ENCODE measurements around the gene AFF3. TPM values are rescaled to one million over a fixed set of nuclear protein-coding genes. Genes with fewer than 3 reads are reported as not detected.

AFF3 gene
- total and polyA plus RNA-seq, 2 of the 4 experiments (the other 2 are of a cell fraction) = 12.9 to 14.3 TPM

- Histone ChIP-seq H3K9ac (ENCODE audit: low read depth, low read length) (no peak overlapping the region), H4K8ac (ENCODE audit: low read depth in 2 of 2, low read length in 2 of 2) (no peak overlapping the region), H3K56ac (ENCODE audit: extremely low read depth, insufficient read depth, low read length) (no peak overlapping the region), H3K4me2 (ENCODE audit: low read depth, low read length) (no peak overlapping the region), H3K4me1 (ENCODE audit: control insufficient read depth, insufficient read depth, low read length) (peaks cover 11% of the 10 kb centered on the region), H3K14ac (replicated peaks; ENCODE audit: low read depth, low read length) (no peak overlapping the region), H4K5ac (ENCODE audit: low read depth, low read length) (no peak overlapping the region), H3K79me1 (ENCODE audit: low read depth in 1 of 2, low read length in 2 of 2) (peaks cover 31 to 47% of the 10 kb centered on the region in 2 experiments), H2AK9ac (replicated peaks; ENCODE audit: low read depth, low read length, poor library complexity) (peak overlapping the region; percentile 50), H3K36me3 (ENCODE audit: control insufficient read depth, insufficient read depth, low read length) (peaks cover 12% of the 10 kb centered on the region; the same call in 1 of the 2 replicates), H2BK120ac (ENCODE audit: low read depth, low read length) (peak overlapping the region; percentile 3; the same call in 1 of the 2 replicates), H3K27me3 (ENCODE audit: control insufficient read depth, insufficient read depth, low read length) (no peaks in the 10 kb centered on the region), H3K4me3 (ENCODE audit: insufficient read depth, low read depth, low read length) (no peak overlapping the region), H2AK5ac (ENCODE audit: low read depth, low read length) (no peak overlapping the region), H2BK5ac (ENCODE audit: low read depth, low read length, poor library complexity, severe bottlenecking) (no peak overlapping the region), H4K91ac (ENCODE audit: insufficient read depth, low read depth, low read length) (no peak overlapping the region), H3K23ac (ENCODE audit: low read depth, low read length) (no peak overlapping the region), H2AFZ (replicated peaks; ENCODE audit: low read length, poor library complexity) (no peak overlapping the region), H3K9me3 (ENCODE audit: control insufficient read depth, insufficient read depth, low read length) (no peaks in the 10 kb centered on the region), H2BK20ac (ENCODE audit: low read depth, low read length) (peak overlapping the region; percentile 49), H3K9me1 (ENCODE audit: insufficient read depth, low read length) (peaks cover 14% of the 10 kb centered on the region), H3K27ac (ENCODE audit: insufficient read depth, low read length) (no peak overlapping the region), H2BK15ac (ENCODE audit: low read depth, low read length) (0 out of 3 replicates have a peak overlapping the region, but pooled peaks have one; percentile 62), H3K4ac (ENCODE audit: low read depth, low read length) (no peak overlapping the region; the same call in 1 of the 2 replicates), H4K20me1 (ENCODE audit: insufficient read depth, low read length) (no peaks in the 10 kb centered on the region), H3K18ac (ENCODE audit: low read depth, low read length) (no peak overlapping the region)
- ChIA-PET POLR2A (ENCODE audit: unreplicated experiment) (no interaction called here), CTCF (no interaction called here)
- in situ Hi-C loops (cut with MboI; ENCODE audit: low sequenced_read_pairs) (no loop called here), intact Hi-C loops (cut with micrococcal nuclease) (no loop called here), dilution Hi-C loops (cut with HindIII; ENCODE audit: low sequenced_read_pairs, unreplicated experiment) (no loop called here)
- DNase-seq (no peak), ATAC-seq (ENCODE audit: low read depth) (no peak)
- WGBS, 2 experiments (ENCODE audit: extremely low coverage in 2 of 2, insufficient read length in 1 of 2) = no CpG with 5 or more reads among the region's 5 CpGs
- BruUV-seq (replicated peaks) = no TSS peak
- TF ChIP-seq RFX5 (IDR thresholded peaks at IDR 0.05; ENCODE audit: low read depth, low read length) = no peak
- TF ChIP-seq NFE2L2 (IDR thresholded peaks at IDR 0.05; ENCODE audit: low read depth, low read length) = no peak
- TF ChIP-seq RCOR1 (IDR thresholded peaks at IDR 0.05; ENCODE audit: insufficient replicate concordance, low read length) = no peak
- TF ChIP-seq ELK1 (IDR thresholded peaks at IDR 0.05; ENCODE audit: borderline replicate concordance, low read depth, low read length) = no peak
- TF ChIP-seq SMC3 (IDR thresholded peaks at IDR 0.05; ENCODE audit: low read depth, low read length) = no peak
- no peak for TF ChIP-seq BHLHE40 (IDR thresholded peaks at IDR 0.05; ENCODE audit: low read depth, low read length)
- TF ChIP-seq MAZ (IDR thresholded peaks at IDR 0.05; ENCODE audit: borderline replicate concordance, low read depth, low read length) = no peak
- TF ChIP-seq CTCF (conservative IDR thresholded peaks at IDR 0.05; ENCODE audit: low read depth, low read length) = no peak
- TF ChIP-seq USF2 (IDR thresholded peaks at IDR 0.05; ENCODE audit: low read depth, low read length) = no peak
- TF ChIP-seq POLR2A (IDR thresholded peaks at IDR 0.05; ENCODE audit: low read depth, low read length) = no peak
- TF ChIP-seq CEBPB (IDR thresholded peaks at IDR 0.05; ENCODE audit: low read depth, low read length) = no peak
These were observed 89.1 kb downstream of the AFF3 start for GRCh38 chr2:100053087-100053885.

Data from IMR-90 (cell line).